Hepatocyte (in vitro differentiated cells): ENCODE data around the gene HSPB2. TPM values are rescaled to one million over a fixed set of nuclear protein-coding genes. Genes with fewer than 3 reads are reported as not detected.

Source experiments
- DNase-seq: peaks from one replicate; pipeline ENCODE4 v3.0.0-alpha.2; 2016; ENCODE audit warnings: low spot score
- H2AFZ ChIP-seq: fragments of 200-600 bp; sonication (generic); 2 replicates; pipeline ENCODE4 v1.6.0; 2016; ENCODE audit warnings: antibody characterized with exemption, mild to moderate bottlenecking
- H3K27ac ChIP-seq: fragments of 200-600 bp; sonication (generic); 2 replicates; pipeline ENCODE4 v1.5.1; 2016; ENCODE audit warnings: mild to moderate bottlenecking
- H3K27me3 ChIP-seq: fragments of 200-600 bp; sonication (generic); 2 replicates; pipeline ENCODE4 v1.6.1; 2016
- H3K36me3 ChIP-seq: fragments of 200-600 bp; sonication (generic); replicated peaks from 2 replicates; pipeline ENCODE4 v1.5.1; 2016; ENCODE audit warnings: low read depth; ENCODE audit not compliant: insufficient read depth
- H3K4me1 ChIP-seq: fragments of 200-600 bp; sonication (generic); 2 replicates; pipeline ENCODE4 v1.5.1; 2016; ENCODE audit warnings: mild to moderate bottlenecking, moderate library complexity; ENCODE audit not compliant: insufficient read depth
- H3K4me2 ChIP-seq: fragments of 200-600 bp; sonication (generic); 2 replicates; pipeline ENCODE4 v1.6.0; 2016
- H3K4me3 ChIP-seq: fragments of 200-600 bp; sonication (generic); 2 replicates; pipeline ENCODE4 v1.5.1; 2016; ENCODE audit warnings: mild to moderate bottlenecking
- H3K79me2 ChIP-seq: fragments of 200-600 bp; sonication (generic); 2 replicates; pipeline ENCODE4 v1.6.0; 2017; ENCODE audit warnings: mild to moderate bottlenecking
- H3K9me2 ChIP-seq: fragments of 200-600 bp; sonication (generic); replicated peaks from 2 replicates; pipeline ENCODE4 v1.6.0; 2017; ENCODE audit warnings: mild to moderate bottlenecking; ENCODE audit not compliant: insufficient read depth
- H3K9me3 ChIP-seq: fragments of 200-600 bp; sonication (generic); 2 replicates; pipeline ENCODE4 v1.5.1; 2016; ENCODE audit warnings: low read depth, mild to moderate bottlenecking
- H4K20me1 ChIP-seq: fragments of 200-600 bp; sonication (generic); 2 replicates; pipeline ENCODE4 v1.6.0; 2016; ENCODE audit warnings: mild to moderate bottlenecking; ENCODE audit not compliant: insufficient read depth, poor library complexity, severe bottlenecking
- CTCF ChIP-seq: fragments of 200-600 bp; sonication (generic); IDR thresholded peaks from 2 replicates; pipeline ENCODE4 v1.5.1; 2016; ENCODE audit warnings: antibody characterized with exemption, mild to moderate bottlenecking; ENCODE audit not compliant: poor library complexity
- EZH2 ChIP-seq: fragments of 200-600 bp; sonication (generic); IDR thresholded peaks from 2 replicates; pipeline ENCODE4 v1.6.1; 2016; ENCODE audit warnings: antibody characterized with exemption, mild to moderate bottlenecking, borderline replicate concordance
- EZH2phosphoT487 ChIP-seq: fragments of 200-600 bp; sonication (generic); IDR thresholded peaks from one replicate; pipeline ENCODE4 v1.6.1; 2018; ENCODE audit warnings: antibody characterized with exemption, mild to moderate bottlenecking, low read depth, moderate library complexity; ENCODE audit not compliant: unreplicated experiment, severe bottlenecking
- WGBS: methylation state at CpG from one replicate; pipeline ENCODE4 v1.1.6; 2016; ENCODE audit warnings: low lambda C conversion rate; ENCODE audit errors: missing lambda C conversion rate; 5-methylcytosine and 5-hydroxymethylcytosine counted together
- polyA plus RNA-seq: library from polyadenylated mRNA; unstranded; fragments of >200 nt; fragmentation: Nextera tagmentation; extraction: Ambion mirVana; gene quantifications from 2 replicates; pipeline ENCODE4 v1.2.1, GENCODE V29; 2016
- total RNA-seq: library from RNA; depleted of rRNA; stranded (reverse); fragments of >200 nt; gene quantifications from 2 replicates; pipeline ENCODE4 v1.2.3, GENCODE V29; 2014

Gene HSPB2
- total and polyA plus RNA-seq, 2 experiments from 2014 or later = 0.29 TPM; not detected in 1

GRCh38 chr11:111941963-111942362, 29.4 kb downstream of the HSPB2 start:
- 81% methylated on average over 5 of the region's 5 CpGs for WGBS
- Histone ChIP-seq H3K4me3 (no peak overlapping the region), H3K4me1 (peaks cover 18% of the 10 kb centered on the region), H2AFZ (no peak overlapping the region), H3K9me2 (no peaks in the 10 kb centered on the region), H3K36me3 (no peaks in the 10 kb centered on the region), H3K4me2 (no peak overlapping the region), H3K79me2 (peaks cover 3% of the 10 kb centered on the region), H3K27ac (peak overlapping the region; percentile 13), H3K27me3 (no peaks in the 10 kb centered on the region), H4K20me1 (no peaks in the 10 kb centered on the region), H3K9me3 (no peaks in the 10 kb centered on the region)
- TF ChIP-seq CTCF = no peak
- no peak for TF ChIP-seq EZH2phosphoT487
- no peak for TF ChIP-seq EZH2
- DNase-seq = no peak

- TF ChIP-seq CTCF (no peak), EZH2phosphoT487 (no peak), EZH2 (no peak)
- H3K4me3 ChIP-seq = no peak overlapping the region
- no peaks in the 10 kb centered on the region for H3K9me3 ChIP-seq
- H3K79me2 ChIP-seq = peaks cover 3% of the 10 kb centered on the region
- DNase-seq = no peak
- no peaks in the 10 kb centered on the region for H3K36me3 ChIP-seq
- no peaks in the 10 kb centered on the region for H3K27me3 ChIP-seq
- no peaks in the 10 kb centered on the region for H4K20me1 ChIP-seq
- H3K4me2 ChIP-seq = no peak overlapping the region
- peaks cover 18% of the 10 kb centered on the region for H3K4me1 ChIP-seq
- no peaks in the 10 kb centered on the region for H3K9me2 ChIP-seq
- 94% methylated on average over 7 of the region's 7 CpGs for WGBS
- no peak overlapping the region for H2AFZ ChIP-seq
- peak overlapping the region; percentile 13 for H3K27ac ChIP-seq
Observed at GRCh38 chr11:111942829-111943228, 30.3 kb downstream of the HSPB2 start.

GRCh38 chr11:111944139-111944538, 31.6 kb downstream of the HSPB2 start:
- DNase-seq = peak; percentile 71
- Histone ChIP-seq H3K27ac (peak overlapping the region; percentile 85), H3K36me3 (no peaks in the 10 kb centered on the region), H3K9me3 (no peaks in the 10 kb centered on the region), H3K9me2 (no peaks in the 10 kb centered on the region), H3K4me1 (peaks cover 18% of the 10 kb centered on the region), H4K20me1 (no peaks in the 10 kb centered on the region), H3K27me3 (no peaks in the 10 kb centered on the region), H2AFZ (no peak overlapping the region), H3K4me2 (peak overlapping the region; percentile 48), H3K4me3 (no peak overlapping the region), H3K79me2 (peaks cover 3% of the 10 kb centered on the region)
- TF ChIP-seq EZH2phosphoT487 = no peak
- TF ChIP-seq EZH2 = no peak
- TF ChIP-seq CTCF = no peak
- WGBS = 17% methylated on average over 3 of the region's 3 CpGs

- Histone ChIP-seq H2AFZ (no peak overlapping the region), H3K9me2 (no peaks in the 10 kb centered on the region), H3K4me3 (no peak overlapping the region), H3K27me3 (no peaks in the 10 kb centered on the region), H4K20me1 (no peaks in the 10 kb centered on the region), H3K27ac (peak overlapping the region; percentile 85), H3K36me3 (no peaks in the 10 kb centered on the region), H3K79me2 (peaks cover 3% of the 10 kb centered on the region), H3K4me2 (peak overlapping the region; percentile 48), H3K9me3 (no peaks in the 10 kb centered on the region), H3K4me1 (peaks cover 18% of the 10 kb centered on the region)
- DNase-seq = no peak
- TF ChIP-seq CTCF = no peak
- 67% methylated on average over 5 of the region's 5 CpGs for WGBS
Observed at GRCh38 chr11:111944651-111945051, 32.1 kb downstream of the HSPB2 start.
